ENCODE measurements around the gene IVL.

DNA sequence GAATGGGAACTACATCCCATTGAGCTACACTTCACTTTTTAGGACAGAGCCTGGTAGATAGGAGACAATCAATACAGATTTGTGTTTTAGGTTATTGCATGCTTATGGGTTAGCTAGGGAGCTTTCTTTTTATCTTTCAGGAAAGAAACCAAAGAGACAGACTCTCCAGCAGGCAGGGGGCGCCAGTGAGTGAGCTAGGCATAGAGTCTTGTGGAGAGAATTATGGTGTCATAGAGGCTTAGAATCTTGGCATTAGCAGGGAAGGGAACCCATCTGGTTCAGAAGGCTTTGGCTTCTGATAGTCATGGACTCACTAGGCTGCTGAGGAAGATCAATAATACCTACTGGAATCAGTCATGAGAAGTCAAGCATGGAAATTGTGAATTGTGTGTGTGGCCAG lies 30.3 kb upstream of the IVL start, which contains the start of gene SMCP:
- TF ChIP-seq, protein P1, sequence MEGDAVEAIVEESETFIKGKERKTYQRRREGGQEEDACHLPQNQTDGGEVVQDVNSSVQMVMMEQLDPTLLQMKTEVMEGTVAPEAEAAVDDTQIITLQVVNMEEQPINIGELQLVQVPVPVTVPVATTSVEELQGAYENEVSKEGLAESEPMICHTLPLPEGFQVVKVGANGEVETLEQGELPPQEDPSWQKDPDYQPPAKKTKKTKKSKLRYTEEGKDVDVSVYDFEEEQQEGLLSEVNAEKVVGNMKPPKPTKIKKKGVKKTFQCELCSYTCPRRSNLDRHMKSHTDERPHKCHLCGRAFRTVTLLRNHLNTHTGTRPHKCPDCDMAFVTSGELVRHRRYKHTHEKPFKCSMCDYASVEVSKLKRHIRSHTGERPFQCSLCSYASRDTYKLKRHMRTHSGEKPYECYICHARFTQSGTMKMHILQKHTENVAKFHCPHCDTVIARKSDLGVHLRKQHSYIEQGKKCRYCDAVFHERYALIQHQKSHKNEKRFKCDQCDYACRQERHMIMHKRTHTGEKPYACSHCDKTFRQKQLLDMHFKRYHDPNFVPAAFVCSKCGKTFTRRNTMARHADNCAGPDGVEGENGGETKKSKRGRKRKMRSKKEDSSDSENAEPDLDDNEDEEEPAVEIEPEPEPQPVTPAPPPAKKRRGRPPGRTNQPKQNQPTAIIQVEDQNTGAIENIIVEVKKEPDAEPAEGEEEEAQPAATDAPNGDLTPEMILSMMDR (IDR thresholded peaks at IDR 0.05): no peak
- no peak for TF ChIP-seq POLR2AphosphoS5 (IDR thresholded peaks at IDR 0.05)
- TF ChIP-seq POLR2A (IDR thresholded peaks at IDR 0.05): no peak
